ENCODE data around the gene FAM168A. TPM values are rescaled to one million over a fixed set of nuclear protein-coding genes. Genes with fewer than 3 reads are reported as not detected.

FAM168A gene
- polyA plus RNA-seq, 1 donor = 22.9 TPM

Other genes with a start within 250 kb of the FAM168A start
- 3.3 TPM for gene RELT, start 221.7 kb downstream of the FAM168A start, polyA plus RNA-seq
- gene PLEKHB1, start 48.5 kb upstream of the FAM168A start, polyA plus RNA-seq = 5.5 TPM
- 111 TPM for gene RAB6A, start 163.0 kb upstream of the FAM168A start, polyA plus RNA-seq
- 49.2 TPM for gene MRPL48, start 189.8 kb upstream of the FAM168A start, polyA plus RNA-seq

Measured in large intestine (tissue), 1 donor.